Measurements from ENCODE around the gene IRF2BP2.
"Not testable (repeated sequence)": the region's sequence is repeated elsewhere in the genome, so short reads cannot be mapped to it uniquely, and the experiment has no call there.

Gene IRF2BP2

DNA sequence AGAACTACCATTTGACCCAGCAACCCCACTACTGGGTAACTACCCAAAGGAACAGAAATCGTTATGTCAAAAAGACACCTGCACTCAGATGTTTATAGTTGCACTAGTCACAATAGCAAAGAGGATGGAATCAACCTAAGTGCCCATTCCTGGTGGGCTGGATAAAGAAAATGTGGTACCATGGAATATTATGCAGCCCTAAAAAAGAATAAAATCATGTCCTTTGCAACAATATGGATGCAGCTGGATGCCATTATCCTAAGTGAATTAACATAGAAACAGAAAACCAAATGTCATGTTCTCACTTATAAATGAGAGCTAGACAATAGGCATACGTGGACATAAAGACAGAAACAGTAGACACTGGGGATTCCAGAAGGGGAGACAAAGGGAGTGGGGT lies 32.5 kb upstream of the IRF2BP2 start:
- H3K27me3 ChIP-seq (ENCODE audit: insufficient read depth, low read length, poor library complexity), result no peaks in the 10 kb centered on the region
- no peaks in the 10 kb centered on the region for H4K20me1 ChIP-seq (ENCODE audit: insufficient read depth, low read length)
- ATAC-seq (ENCODE audit: insufficient read depth, low read depth), result no peak
- H3K9ac ChIP-seq (ENCODE audit: low read depth, low read length), result no peak overlapping the region
- no peak overlapping the region for H3K27ac ChIP-seq (ENCODE audit: low read length)
- no peak overlapping the region for H3K4me2 ChIP-seq (ENCODE audit: insufficient read depth, low read length)
- no peak for DNase-seq
- TF ChIP-seq, protein P1, sequence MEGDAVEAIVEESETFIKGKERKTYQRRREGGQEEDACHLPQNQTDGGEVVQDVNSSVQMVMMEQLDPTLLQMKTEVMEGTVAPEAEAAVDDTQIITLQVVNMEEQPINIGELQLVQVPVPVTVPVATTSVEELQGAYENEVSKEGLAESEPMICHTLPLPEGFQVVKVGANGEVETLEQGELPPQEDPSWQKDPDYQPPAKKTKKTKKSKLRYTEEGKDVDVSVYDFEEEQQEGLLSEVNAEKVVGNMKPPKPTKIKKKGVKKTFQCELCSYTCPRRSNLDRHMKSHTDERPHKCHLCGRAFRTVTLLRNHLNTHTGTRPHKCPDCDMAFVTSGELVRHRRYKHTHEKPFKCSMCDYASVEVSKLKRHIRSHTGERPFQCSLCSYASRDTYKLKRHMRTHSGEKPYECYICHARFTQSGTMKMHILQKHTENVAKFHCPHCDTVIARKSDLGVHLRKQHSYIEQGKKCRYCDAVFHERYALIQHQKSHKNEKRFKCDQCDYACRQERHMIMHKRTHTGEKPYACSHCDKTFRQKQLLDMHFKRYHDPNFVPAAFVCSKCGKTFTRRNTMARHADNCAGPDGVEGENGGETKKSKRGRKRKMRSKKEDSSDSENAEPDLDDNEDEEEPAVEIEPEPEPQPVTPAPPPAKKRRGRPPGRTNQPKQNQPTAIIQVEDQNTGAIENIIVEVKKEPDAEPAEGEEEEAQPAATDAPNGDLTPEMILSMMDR (IDR thresholded peaks at IDR 0.05; ENCODE audit: borderline replicate concordance, extremely low read depth, low read length, poor library complexity, severe bottlenecking), result no peak
- TF ChIP-seq EZH2 (IDR thresholded peaks at IDR 0.05; ENCODE audit: borderline replicate concordance, low read depth, low read length, severe bottlenecking), result no peak
- no peaks in the 10 kb centered on the region for H3K36me3 ChIP-seq (ENCODE audit: insufficient read depth, low read length)
- no peaks in the 10 kb centered on the region for H3K79me2 ChIP-seq (ENCODE audit: insufficient read depth, low read length)
- no peaks in the 10 kb centered on the region for H3K4me1 ChIP-seq (ENCODE audit: insufficient read depth, low read length)
- H3K9me3 ChIP-seq (ENCODE audit: insufficient read depth, low read length, severe bottlenecking), result no peaks in the 10 kb centered on the region
- no peak overlapping the region for H3K4me3 ChIP-seq (ENCODE audit: low read depth in 1 of 2, low read length in 2 of 2)
- H2AFZ ChIP-seq (ENCODE audit: low read depth, low read length), result no peak overlapping the region

DNA sequence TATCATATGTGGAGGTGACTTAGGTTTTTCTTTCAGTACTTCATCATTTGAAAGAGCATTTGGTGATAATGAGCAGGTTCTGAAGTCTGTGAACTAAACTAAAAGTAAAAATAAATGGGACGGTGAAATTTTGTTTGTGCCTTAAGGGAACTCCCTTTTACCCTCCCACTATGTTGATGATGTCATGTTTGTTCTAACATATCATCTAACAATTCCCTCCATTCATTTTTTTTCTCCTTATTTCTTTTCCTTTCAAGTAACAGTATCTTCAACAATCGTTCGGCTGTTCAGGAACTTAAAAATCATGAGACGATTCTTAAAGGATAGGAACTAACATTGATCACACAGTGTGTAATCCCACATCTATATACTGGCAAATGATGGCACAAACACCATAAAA lies 30.0 kb upstream of the IRF2BP2 start:
- Histone ChIP-seq H3K79me2 (ENCODE audit: insufficient read depth, low read length) (no peaks in the 10 kb centered on the region), H3K4me3 (ENCODE audit: low read depth in 1 of 2, low read length in 2 of 2) (no peak overlapping the region), H3K36me3 (ENCODE audit: insufficient read depth, low read length) (no peaks in the 10 kb centered on the region), H3K9me3 (ENCODE audit: insufficient read depth, low read length, severe bottlenecking) (no peaks in the 10 kb centered on the region), H3K4me2 (ENCODE audit: insufficient read depth, low read length) (no peak overlapping the region), H3K4me1 (ENCODE audit: insufficient read depth, low read length) (no peaks in the 10 kb centered on the region), H3K27ac (ENCODE audit: low read length) (no peak overlapping the region), H3K27me3 (ENCODE audit: insufficient read depth, low read length, poor library complexity) (no peaks in the 10 kb centered on the region), H3K9ac (ENCODE audit: low read depth, low read length) (no peak overlapping the region), H2AFZ (ENCODE audit: low read depth, low read length) (no peak overlapping the region), H4K20me1 (ENCODE audit: insufficient read depth, low read length) (no peaks in the 10 kb centered on the region)
- no peak for ATAC-seq (ENCODE audit: insufficient read depth, low read depth)
- no peak for DNase-seq
- no peak for TF ChIP-seq EZH2 (IDR thresholded peaks at IDR 0.05; ENCODE audit: borderline replicate concordance, low read depth, low read length, severe bottlenecking)
- TF ChIP-seq, protein P1 (IDR thresholded peaks at IDR 0.05; ENCODE audit: borderline replicate concordance, extremely low read depth, low read length, poor library complexity, severe bottlenecking), result no peak

DNA sequence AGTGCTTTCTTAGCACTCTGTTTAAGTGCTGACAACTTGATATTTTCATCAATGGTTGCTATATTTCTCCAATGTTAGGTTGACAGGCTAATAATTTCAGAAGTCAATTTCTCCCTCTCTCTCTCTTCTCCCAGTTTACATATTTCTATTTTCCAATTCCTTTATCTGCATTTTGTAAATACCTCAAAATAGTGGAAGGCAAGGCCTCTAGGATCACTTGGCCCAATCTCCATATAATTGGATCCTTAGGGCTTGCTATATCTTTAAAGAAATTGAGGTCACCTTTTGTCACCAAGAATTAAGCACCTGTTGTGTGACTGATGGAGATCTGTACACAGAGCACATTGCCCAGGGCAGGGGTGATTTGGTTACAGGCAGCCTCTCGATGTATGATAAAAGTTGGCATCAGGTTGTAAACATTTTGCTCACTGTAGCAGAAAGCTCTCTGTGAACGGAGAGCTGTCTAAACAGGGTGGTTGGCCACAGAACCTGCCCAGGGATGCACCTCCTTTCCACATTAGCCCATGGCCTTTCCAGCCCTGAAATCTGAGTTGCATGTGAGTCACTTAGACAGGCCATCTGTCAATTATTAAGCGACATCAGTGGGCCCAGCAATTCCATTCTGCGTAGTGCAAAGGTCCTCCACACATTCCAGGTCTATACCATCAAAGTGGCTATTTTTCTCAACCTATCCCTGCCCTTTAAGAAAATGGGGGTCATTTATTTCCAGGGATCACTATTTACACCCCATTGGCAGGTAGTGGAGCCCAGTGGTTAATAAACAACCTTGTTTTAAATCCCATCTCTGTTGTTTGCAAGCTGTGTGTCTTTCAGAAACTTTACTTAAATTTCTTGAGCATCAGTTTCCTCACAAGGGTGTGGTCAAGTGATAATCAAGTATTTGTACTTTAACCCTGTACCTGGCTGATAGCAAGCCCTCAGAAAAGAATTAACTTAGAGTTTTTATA lies 29.1 kb upstream of the IRF2BP2 start:
- Histone ChIP-seq H3K36me3 (ENCODE audit: insufficient read depth, low read length) (no peaks in the 10 kb centered on the region), H3K4me2 (ENCODE audit: insufficient read depth, low read length) (no peak overlapping the region)
- ATAC-seq (ENCODE audit: insufficient read depth, low read depth), result no peak

DNA sequence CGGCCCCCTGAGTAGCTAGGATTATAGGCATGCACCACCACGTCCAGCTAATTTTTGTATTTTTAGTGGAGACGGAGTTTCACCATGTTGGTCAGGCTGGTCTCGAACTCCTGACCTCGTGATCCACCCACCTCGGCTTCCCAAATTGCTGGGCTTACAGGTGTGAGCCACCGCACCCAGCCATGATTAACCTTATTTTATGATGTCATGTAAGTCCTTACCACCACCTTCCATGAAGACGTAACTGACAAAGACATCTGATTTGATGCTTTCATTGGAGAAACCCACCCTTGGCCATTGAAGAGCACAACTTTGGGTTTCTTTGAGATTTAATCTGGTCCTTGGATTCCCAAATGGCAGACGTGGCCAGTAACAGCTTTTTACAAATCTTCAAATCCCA lies 24.9 kb upstream of the IRF2BP2 start:
- H3K9me3 ChIP-seq (ENCODE audit: insufficient read depth, low read length, severe bottlenecking); H4K20me1 ChIP-seq (ENCODE audit: insufficient read depth, low read length); H3K79me2 ChIP-seq (ENCODE audit: insufficient read depth, low read length); DNase-seq; H3K4me1 ChIP-seq (ENCODE audit: insufficient read depth, low read length); H3K27me3 ChIP-seq (ENCODE audit: insufficient read depth, low read length, poor library complexity); ATAC-seq (ENCODE audit: insufficient read depth, low read depth); H3K4me3 ChIP-seq (ENCODE audit: low read depth in 1 of 2, low read length in 2 of 2); H3K9ac ChIP-seq (ENCODE audit: low read depth, low read length); H3K27ac ChIP-seq (ENCODE audit: low read length); H3K4me2 ChIP-seq (ENCODE audit: insufficient read depth, low read length); H2AFZ ChIP-seq (ENCODE audit: low read depth, low read length); H3K36me3 ChIP-seq (ENCODE audit: insufficient read depth, low read length): not testable (repeated sequence)

More for the DNA sequence above, 29.1 kb upstream of the IRF2BP2 start:
- no peaks in the 10 kb centered on the region for H3K27me3 ChIP-seq (ENCODE audit: insufficient read depth, low read length, poor library complexity)
- no peak overlapping the region for H3K9ac ChIP-seq (ENCODE audit: low read depth, low read length)
- H4K20me1 ChIP-seq (ENCODE audit: insufficient read depth, low read length), result no peaks in the 10 kb centered on the region
- no peak for DNase-seq
- no peak overlapping the region for H2AFZ ChIP-seq (ENCODE audit: low read depth, low read length)
- no peak overlapping the region for H3K4me3 ChIP-seq (ENCODE audit: low read depth in 1 of 2, low read length in 2 of 2)
- no peaks in the 10 kb centered on the region for H3K4me1 ChIP-seq (ENCODE audit: insufficient read depth, low read length)
- H3K9me3 ChIP-seq (ENCODE audit: insufficient read depth, low read length, severe bottlenecking), result no peaks in the 10 kb centered on the region
- no peak for TF ChIP-seq EZH2 (IDR thresholded peaks at IDR 0.05; ENCODE audit: borderline replicate concordance, low read depth, low read length, severe bottlenecking)
- TF ChIP-seq, protein P1 (IDR thresholded peaks at IDR 0.05; ENCODE audit: borderline replicate concordance, extremely low read depth, low read length, poor library complexity, severe bottlenecking), result no peak
- no peak overlapping the region for H3K27ac ChIP-seq (ENCODE audit: low read length)
- no peaks in the 10 kb centered on the region for H3K79me2 ChIP-seq (ENCODE audit: insufficient read depth, low read length)
